K562 (cell line): ENCODE measurements around the gene B2M. TPM values are rescaled to one million over a fixed set of nuclear protein-coding genes. Genes with fewer than 3 reads are reported as not detected.

Experiments used
- ATF7 ChIP-seq: fragments of 450-650 bp; IDR thresholded peaks from 2 replicates; pipeline ENCODE4 v1.7.1; 2014; ENCODE audit warnings: mild to moderate bottlenecking, moderate library complexity
- CBX2 ChIP-seq: fragments of 200-600 bp; sonication (generic); IDR thresholded peaks from one replicate; pipeline ENCODE4 v1.6.1; 2012; ENCODE audit warnings: mild to moderate bottlenecking, low read length, inconsistent platforms; ENCODE audit not compliant: insufficient read depth, poor library complexity, severe bottlenecking
- CHD1 ChIP-seq: fragments of 200-600 bp; sonication (generic); IDR thresholded peaks from one replicate; pipeline ENCODE4 v1.6.1; 2012; ENCODE audit warnings: mild to moderate bottlenecking, moderate library complexity, low read length, inconsistent platforms
- ETV6 ChIP-seq, 3 experiments: fragments of 150-350 bp in 1 of 3; sonication (generic) in 1 of 3; formaldehyde crosslinking in 1 of 3; IDR thresholded peaks; 2 replicates each; pipeline versions ENCODE4 v1.6.1 to v1.8.0; 2014 to 2022; ENCODE audit warnings: borderline replicate concordance in 2 of 3, low read depth in 2 of 3, antibody characterized with exemption in 1 of 3, low read length in 1 of 3, mild to moderate bottlenecking in 1 of 3, missing genetic modification reagents in 1 of 3
- KLF13 ChIP-seq: fragments of 450-650 bp; IDR thresholded peaks from 2 replicates; pipeline ENCODE4 v1.6.1; 2016; ENCODE audit warnings: missing genetic modification characterization, low read depth, mild to moderate bottlenecking, missing compliant biosample characterization, moderate library complexity, borderline replicate concordance
- MAFK ChIP-seq: IDR thresholded peaks from 2 replicates; pipeline ENCODE4 v1.6.1; 2011; ENCODE audit warnings: low read length, improper control_type of control experiment
- PATZ1 ChIP-seq: fragments of 250-450 bp; sonication (Bioruptor Pico); IDR thresholded peaks from 2 replicates; pipeline ENCODE4 v1.5.0; 2020; ENCODE audit warnings: mild to moderate bottlenecking, borderline replicate concordance
- PTRF ChIP-seq: fragments of 450-650 bp; IDR thresholded peaks from 2 replicates; pipeline ENCODE4 v1.6.1; 2016; ENCODE audit warnings: mild to moderate bottlenecking, missing genetic modification characterization, missing compliant biosample characterization
- TFAP4 ChIP-seq: sonication (generic); formaldehyde crosslinking; IDR thresholded peaks from 2 replicates; pipeline ENCODE4 v1.8.0; 2022; ENCODE audit warnings: missing genetic modification reagents, mild to moderate bottlenecking, moderate library complexity, borderline replicate concordance
- ZNF224 ChIP-seq: sonication (generic); formaldehyde crosslinking; IDR thresholded peaks from 2 replicates; pipeline ENCODE4 v1.8.0; 2022; ENCODE audit warnings: mild to moderate bottlenecking, missing genetic modification reagents
- ZNF24 ChIP-seq: fragments of 450-650 bp; IDR thresholded peaks from 2 replicates; pipeline ENCODE4 v1.6.1; 2016
- ZNF318 ChIP-seq, 2 experiments: fragments of 450-650 bp; IDR thresholded peaks; 2 replicates each; pipeline ENCODE4 v1.6.1; 2016; ENCODE audit warnings: mild to moderate bottlenecking in 2 of 2, borderline replicate concordance in 1 of 2, low read depth in 1 of 2, moderate library complexity in 1 of 2
- ZNF408 ChIP-seq: fragments of 250-450 bp; sonication (Bioruptor Pico); IDR thresholded peaks from 2 replicates; pipeline ENCODE4 v1.4.0; 2020; ENCODE audit warnings: low read depth, mild to moderate bottlenecking, moderate library complexity
- ZNF699 ChIP-seq: fragments of 250-450 bp; sonication (Bioruptor Pico); IDR thresholded peaks from 2 replicates; pipeline ENCODE4 v1.8.0; 2021; ENCODE audit warnings: mild to moderate bottlenecking, moderate library complexity; ENCODE audit not compliant: insufficient replicate concordance
- polyA plus RNA-seq, 8 experiments: library from polyadenylated mRNA; depleted of rRNA in 4 of 8; stranded (reverse) in 5 of 8; unstranded in 3 of 8; fragments of >200 nt; fragmentation: Nextera tagmentation in 2 of 8; fragmentation: Illumina TruSeq in 1 of 8; extraction: Ambion mirVana in 2 of 8; extraction: Trizol in 1 of 8; gene quantifications; 2 replicates each; pipeline versions ENCODE4 v1.2.1 to v1.2.3, GENCODE V29; 2011 to 2014; ENCODE audit warnings: inconsistent platforms in 1 of 8, missing spikeins in 1 of 8
- total RNA-seq, 7 experiments: library from RNA; depleted of rRNA in 6 of 7; stranded (reverse); fragments of >200 nt in 6 of 7; fragmentation: Illumina TruSeq in 2 of 7; extraction: Trizol in 2 of 7; gene quantifications; 2 replicates each; pipeline versions ENCODE4 v1.2.1 to v1.2.3, GENCODE V29; 2011 to 2021; ENCODE audit warnings: low replicate concordance in 1 of 7

Gene B2M
- total and polyA plus RNA-seq, 9 of the 15 experiments (the other 6 are each of a cell fraction or from before 2014, with no cell fraction given) = 460 to 3,138 (median 1,032) TPM

GRCh38 chr15:44662478-44663409 is 48.6 kb upstream of the B2M start (continued):
- TF ChIP-seq ZNF24 (peak; percentile 35; the same call in 1 of the 2 replicates), ATF7 (peak; percentile 34; the same call in 1 of the 2 replicates), CHD1 (peak; percentile 98), PATZ1 (no peak), ETV6 (IDR thresholded peaks at IDR 0.05; ENCODE audit: borderline replicate concordance in 1 of 2, low read depth in 2 of 2, low read length in 1 of 2) (no peak), ETV6 (CRISPR knock-in tag; IDR thresholded peaks at IDR 0.05; ENCODE audit: borderline replicate concordance) (no peak; the same call in 1 of the 2 replicates), PTRF (no peak), ZNF699 (CRISPR knock-in tag) (no peak), ZNF408 (CRISPR knock-in tag) (no peak), TFAP4 (peak; percentile 83; the same call in 1 of the 2 replicates), CBX2 (no peak), ZNF318 (IDR thresholded peaks at IDR 0.05; ENCODE audit: borderline replicate concordance in 1 of 2, low read depth in 1 of 2) (no peak), ZNF224 (no peak), MAFK (no peak), KLF13 (tag) (no peak; the same call in 1 of the 2 replicates)
